HG03175 (cell line): ENCODE data around the gene RNF121.

Experiments used
- ATAC-seq: cut with Tn5 transposase; IDR thresholded peaks from one replicate; pipeline ENCODE4 v1.9.1; 2021; ENCODE audit warnings: mild to moderate bottlenecking, moderate library complexity; ENCODE audit not compliant: unreplicated experiment

The RNF121 gene

DNA sequence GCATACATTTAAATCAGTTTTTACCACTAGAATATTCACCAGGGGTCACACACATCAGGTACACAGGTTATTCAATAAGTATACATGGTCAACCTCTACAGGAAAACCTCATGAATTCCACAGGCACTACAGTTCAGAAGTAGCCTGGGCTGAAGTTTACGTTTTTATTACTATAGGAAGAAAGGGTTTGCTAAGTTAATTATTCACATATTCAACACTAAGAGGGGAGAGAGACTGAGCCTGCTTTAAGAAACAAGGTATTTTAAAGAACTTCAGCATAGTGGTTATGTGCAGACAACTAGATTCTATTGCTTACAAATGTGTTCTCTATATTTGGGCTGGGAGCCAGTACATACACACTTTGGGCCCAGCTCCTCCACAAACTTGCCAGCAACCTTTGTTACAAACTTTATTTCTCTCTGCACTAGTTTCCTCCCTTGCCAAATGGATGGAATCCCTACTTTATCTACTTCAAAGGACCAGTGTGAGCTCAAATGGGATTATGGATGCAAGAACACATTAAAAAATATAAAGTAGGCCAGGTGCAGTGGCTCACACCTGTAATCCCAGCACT, 101.7 kb downstream of the RNF121 start:
- no peak for ATAC-seq

DNA sequence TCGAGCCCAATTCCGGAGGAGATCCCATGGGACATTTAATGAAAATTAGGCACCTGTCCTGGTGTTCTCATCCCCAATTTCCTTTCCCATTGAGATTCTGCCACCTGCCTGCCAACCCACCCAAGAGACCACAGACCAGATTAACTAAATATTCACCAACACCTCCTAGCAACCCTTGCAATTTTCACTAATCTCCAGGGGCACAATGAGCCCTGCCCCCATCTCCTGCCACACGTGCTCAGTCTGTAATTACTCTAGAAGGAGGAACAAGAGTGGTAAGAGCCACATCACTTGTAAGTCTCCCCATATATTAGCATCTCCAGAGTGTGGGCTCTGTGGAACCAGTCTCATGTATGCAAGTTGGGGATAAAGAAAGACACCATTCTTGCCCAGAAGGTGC, 107.8 kb downstream of the RNF121 start:
- ATAC-seq, result no peak

GRCh38 chr11:72037554-72038311, 108.9 kb downstream of the RNF121 start:
- no peak for ATAC-seq

DNA sequence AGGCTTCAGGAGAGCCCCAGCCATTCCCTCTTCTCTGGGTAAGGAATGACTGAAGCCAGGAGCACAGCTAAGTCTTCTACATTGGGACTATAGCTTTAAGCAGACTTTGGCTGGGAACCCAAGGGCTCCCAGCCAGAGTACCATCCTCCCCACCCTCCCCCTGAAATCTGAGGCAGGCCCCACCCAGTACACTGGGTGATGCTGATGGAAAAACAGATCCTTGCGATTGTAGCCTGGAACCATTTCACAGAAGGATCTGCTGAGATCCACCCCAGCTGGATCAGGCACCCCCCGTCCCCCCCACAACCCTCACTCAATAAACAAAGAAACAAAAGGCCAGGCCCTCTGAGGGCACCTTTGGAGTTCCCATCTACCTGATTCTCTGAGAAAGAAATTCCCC, 109.6 kb downstream of the RNF121 start:
- no peak for ATAC-seq

DNA sequence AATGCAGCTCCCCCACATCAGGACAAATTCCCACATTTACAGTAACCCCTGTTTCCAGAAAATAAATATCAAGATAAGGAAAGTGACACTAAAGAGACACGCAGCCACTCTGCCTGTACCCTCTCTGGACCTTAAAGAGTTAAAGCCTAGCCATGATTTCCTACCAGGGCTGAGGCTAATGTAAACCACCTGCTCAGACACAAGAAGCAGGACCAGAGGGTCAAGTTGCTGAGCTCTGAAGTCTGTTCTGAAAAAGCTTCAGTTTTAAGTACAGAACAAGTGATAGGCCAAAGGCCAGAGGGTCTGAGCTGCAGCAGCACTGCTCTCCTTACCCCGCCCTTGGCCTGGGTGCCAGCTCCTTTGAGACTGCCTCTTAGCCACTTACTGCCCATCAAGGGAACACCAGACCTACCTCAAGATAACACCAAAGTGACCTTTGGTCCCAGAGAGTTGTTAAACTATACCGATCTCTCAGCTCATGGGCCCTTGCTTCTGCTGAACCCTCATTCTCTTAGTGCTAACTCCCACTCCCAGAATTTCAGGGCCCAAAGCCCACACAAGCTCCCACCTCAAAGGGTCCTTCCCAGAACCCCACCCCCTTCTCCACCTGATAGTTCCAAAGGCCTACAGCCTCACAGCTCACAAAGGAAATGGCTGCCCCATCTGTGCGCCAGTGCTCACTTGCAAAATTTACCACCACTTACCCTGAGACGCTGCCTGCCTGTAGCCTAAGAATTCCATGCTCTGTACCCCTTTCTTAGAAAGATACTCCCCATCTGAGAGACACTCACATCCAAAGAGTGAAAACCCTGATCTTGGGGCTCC, 110.4 kb downstream of the RNF121 start:
- no peak for ATAC-seq

DNA sequence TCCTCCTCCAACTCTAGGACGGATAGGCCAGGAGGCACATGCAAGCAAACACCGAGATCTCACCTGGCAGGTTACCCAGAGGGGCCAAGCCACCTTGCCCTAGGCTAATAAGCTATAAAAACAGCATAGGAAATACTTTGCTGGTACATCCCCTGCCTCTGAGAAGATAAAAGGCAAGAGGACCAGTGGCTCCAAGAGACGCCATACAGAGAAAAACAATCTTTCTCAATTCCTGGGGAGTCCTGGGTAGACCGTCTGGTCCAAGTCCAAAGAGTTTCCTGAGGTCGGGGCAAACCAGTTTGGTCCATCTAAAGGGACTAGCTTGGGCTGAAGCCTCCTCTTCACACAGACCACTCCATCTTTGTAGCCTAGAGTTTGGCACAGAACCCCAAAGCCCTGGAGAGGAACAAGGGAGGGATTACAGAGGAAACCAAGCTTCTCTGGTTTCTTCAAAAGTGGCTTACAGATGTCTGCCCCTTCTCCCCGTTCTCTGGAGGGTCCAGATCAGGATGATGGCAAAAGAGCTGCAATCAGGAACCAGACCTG, 111.1 kb downstream of the RNF121 start:
- no peak for ATAC-seq

DNA sequence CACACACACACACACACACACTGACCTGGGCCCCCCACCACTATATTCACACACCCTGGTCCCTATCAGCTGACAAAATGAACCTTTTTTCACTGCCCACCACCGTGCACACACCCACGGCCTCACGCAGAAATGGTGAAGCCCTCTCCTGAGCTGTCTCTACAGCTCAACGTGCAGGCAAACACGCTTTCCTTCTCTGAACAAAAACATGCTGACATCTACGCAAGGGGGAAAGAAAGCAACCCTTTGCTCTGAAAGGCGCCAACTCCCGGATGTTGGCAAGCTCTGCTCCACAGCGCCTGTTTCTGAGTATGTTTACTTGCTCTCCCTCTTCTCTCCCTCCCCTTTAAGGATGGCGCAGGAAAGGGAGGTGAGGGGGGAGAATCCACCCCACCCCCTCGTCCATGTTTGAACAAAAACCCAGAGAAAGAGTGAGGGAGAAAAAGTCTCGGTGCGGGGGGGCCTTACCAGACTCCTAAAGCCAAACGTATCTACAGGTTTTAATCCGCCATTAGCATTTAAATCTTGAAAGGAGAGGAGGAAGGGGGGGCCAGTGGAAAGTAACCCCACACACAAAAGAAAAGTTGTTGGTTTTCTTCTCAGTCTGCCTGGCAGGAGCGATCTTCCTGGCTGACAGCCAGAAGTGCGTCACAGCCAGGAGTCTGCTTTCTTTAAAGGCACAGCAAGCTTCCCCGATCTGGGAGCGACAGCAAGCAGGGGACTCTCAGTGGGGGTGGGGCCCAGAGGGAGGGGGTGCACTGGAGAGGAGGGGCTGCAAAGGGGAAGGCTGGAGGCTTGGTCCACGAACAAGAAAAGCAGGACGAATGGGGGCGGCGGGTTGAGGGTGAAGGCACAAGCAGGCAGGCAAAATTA, 111.9 kb downstream of the RNF121 start:
- ATAC-seq, result peak; percentile 38

- peak; percentile 40 for ATAC-seq
Observed at GRCh38 chr11:72041364-72042063, 112.7 kb downstream of the RNF121 start.

DNA sequence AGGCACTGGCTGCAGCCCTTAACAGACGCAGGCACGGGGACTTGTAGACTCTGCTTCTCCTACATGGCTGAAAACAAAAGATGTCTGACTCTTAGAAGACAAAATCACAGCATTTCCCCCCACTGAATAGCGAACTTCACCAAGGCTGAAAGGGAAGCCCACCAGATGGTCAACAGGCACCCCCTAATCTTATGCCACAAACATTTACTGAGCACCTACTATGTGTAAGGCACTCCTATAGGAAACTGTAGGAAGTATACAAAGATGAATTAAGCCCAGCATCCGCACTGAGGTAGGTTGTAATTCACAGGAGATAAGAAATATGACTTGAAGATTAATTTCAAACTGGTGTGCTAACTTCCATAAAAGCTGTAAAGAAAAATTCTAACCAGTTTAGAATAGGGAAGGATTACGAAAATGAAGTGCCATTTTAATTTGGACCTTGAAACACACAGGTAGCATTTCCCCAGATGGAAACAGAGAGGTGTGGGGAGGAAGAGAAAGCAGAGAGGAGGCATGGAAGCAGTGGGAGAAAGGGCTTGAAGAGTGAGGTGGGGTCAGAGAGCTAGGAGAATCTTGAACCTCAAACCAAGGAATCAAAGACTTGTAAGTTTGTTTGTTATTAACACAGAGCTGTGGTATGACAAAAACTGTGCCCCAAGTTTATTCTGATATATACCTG, 113.4 kb downstream of the RNF121 start:
- ATAC-seq, result no peak

DNA sequence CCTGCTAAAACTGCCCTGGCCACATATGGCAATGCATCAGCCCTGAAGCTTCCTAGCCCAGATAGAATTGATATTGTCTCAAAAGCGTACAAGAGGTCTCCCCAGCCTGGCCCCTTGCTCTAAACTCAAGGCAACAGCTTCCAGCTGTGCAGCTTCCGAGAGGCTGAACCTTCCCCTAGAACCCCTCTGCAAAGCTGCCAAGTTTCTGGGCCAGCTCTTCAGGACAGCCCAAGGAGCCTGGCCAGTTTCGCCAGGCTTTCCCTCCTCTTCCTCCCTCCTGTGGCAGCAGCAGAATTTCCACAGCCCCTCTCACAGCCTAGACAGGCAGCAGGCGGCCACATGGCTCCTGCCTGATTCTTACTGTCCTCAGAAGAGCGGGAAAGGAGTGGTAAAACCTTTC, 117.0 kb downstream of the RNF121 start:
- no peak for ATAC-seq
